Fibroblast of lung (primary cell): ENCODE measurements around the gene CDKAL1.

Source experiments
- EZH2 ChIP-seq: IDR thresholded peaks from 2 replicates; pipeline ENCODE4 v1.5.1; 2012; ENCODE audit warnings: low read length, control low read depth, mild to moderate bottlenecking; ENCODE audit errors: missing control alignments
- TF ChIP-seq, protein P1 (sequence below), 2 donors: IDR thresholded peaks in 1 of 2; conservative IDR thresholded peaks in 1 of 2; 1 replicate in 1 of 2; 2 replicates in 1 of 2; pipeline ENCODE4 v1.5.1; 2011 to 2012; ENCODE audit warnings: low read length in 2 of 2, control low read depth in 1 of 2, inconsistent platforms in 1 of 2, low read depth in 1 of 2, mild to moderate bottlenecking in 1 of 2

- TF ChIP-seq, protein P1, sequence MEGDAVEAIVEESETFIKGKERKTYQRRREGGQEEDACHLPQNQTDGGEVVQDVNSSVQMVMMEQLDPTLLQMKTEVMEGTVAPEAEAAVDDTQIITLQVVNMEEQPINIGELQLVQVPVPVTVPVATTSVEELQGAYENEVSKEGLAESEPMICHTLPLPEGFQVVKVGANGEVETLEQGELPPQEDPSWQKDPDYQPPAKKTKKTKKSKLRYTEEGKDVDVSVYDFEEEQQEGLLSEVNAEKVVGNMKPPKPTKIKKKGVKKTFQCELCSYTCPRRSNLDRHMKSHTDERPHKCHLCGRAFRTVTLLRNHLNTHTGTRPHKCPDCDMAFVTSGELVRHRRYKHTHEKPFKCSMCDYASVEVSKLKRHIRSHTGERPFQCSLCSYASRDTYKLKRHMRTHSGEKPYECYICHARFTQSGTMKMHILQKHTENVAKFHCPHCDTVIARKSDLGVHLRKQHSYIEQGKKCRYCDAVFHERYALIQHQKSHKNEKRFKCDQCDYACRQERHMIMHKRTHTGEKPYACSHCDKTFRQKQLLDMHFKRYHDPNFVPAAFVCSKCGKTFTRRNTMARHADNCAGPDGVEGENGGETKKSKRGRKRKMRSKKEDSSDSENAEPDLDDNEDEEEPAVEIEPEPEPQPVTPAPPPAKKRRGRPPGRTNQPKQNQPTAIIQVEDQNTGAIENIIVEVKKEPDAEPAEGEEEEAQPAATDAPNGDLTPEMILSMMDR (conservative IDR thresholded peaks at IDR 0.05 in 1 of 2, IDR thresholded peaks at IDR 0.05 in 1 of 2; ENCODE audit: low read depth in 1 of 2, low read length in 2 of 2): no peak
- no peak for TF ChIP-seq EZH2
These were observed 546.0 kb downstream of the CDKAL1 start for GRCh38 chr6:21080221-21080620.
